ACC112 (cell line): ENCODE results near the gene TANGO2.

Experiments
- H2AFZ ChIP-seq: fragments of 200-600 bp; sonication (generic); one replicate; pipeline ENCODE4 v1.6.0; 2017; ENCODE audit warnings: antibody characterized with exemption, low read length; ENCODE audit not compliant: unreplicated experiment
- H3K27ac ChIP-seq: fragments of 200-600 bp; sonication (generic); 2 replicates; pipeline ENCODE4 v1.5.1; 2014; ENCODE audit warnings: low read depth, mild to moderate bottlenecking, antibody characterized with exemption, low read length, moderate library complexity
- H3K27me3 ChIP-seq: fragments of 200-600 bp; sonication (generic); 2 replicates; pipeline ENCODE4 v1.6.1; 2014; ENCODE audit warnings: mild to moderate bottlenecking, antibody characterized with exemption, low read length, moderate library complexity, mixed read lengths; ENCODE audit not compliant: insufficient read depth
- H3K36me3 ChIP-seq: fragments of 200-600 bp; sonication (generic); 2 replicates; pipeline ENCODE4 v1.6.1; 2016; ENCODE audit warnings: mild to moderate bottlenecking, antibody characterized with exemption, low read length, moderate library complexity, mixed read lengths; ENCODE audit not compliant: insufficient read depth
- H3K4me1 ChIP-seq: fragments of 200-600 bp; sonication (generic); one replicate; pipeline ENCODE4 v1.6.1; 2016; ENCODE audit warnings: low read length, mixed read lengths; ENCODE audit not compliant: insufficient read depth, unreplicated experiment, control insufficient read depth
- H3K4me3 ChIP-seq: fragments of 200-600 bp; sonication (generic); 2 replicates; pipeline ENCODE4 v1.5.1; 2014; ENCODE audit warnings: mild to moderate bottlenecking, low read depth, low read length
- H3K79me2 ChIP-seq: fragments of 200-600 bp; sonication (generic); one replicate; pipeline ENCODE4 v1.6.0; 2016; ENCODE audit warnings: low read length; ENCODE audit not compliant: control insufficient read depth, unreplicated experiment, insufficient read depth

The TANGO2 gene

GRCh38 chr22:19998232-19998951, 22.5 kb upstream of the TANGO2 start:
- Histone ChIP-seq H3K4me1 (peaks cover 20% of the 10 kb centered on the region), H3K27me3 (no peaks in the 10 kb centered on the region), H3K36me3 (no peaks in the 10 kb centered on the region), H3K4me3 (no peak overlapping the region), H3K27ac (no peak overlapping the region), H3K79me2 (no peaks in the 10 kb centered on the region), H2AFZ (no peak overlapping the region)

- H3K79me2 ChIP-seq, result no peaks in the 10 kb centered on the region
- no peak overlapping the region for H3K4me3 ChIP-seq
- H3K27me3 ChIP-seq, result no peaks in the 10 kb centered on the region
- no peaks in the 10 kb centered on the region for H3K36me3 ChIP-seq
- H3K27ac ChIP-seq, result no peak overlapping the region
- no peak overlapping the region for H2AFZ ChIP-seq
- H3K4me1 ChIP-seq, result peaks cover 20% of the 10 kb centered on the region
Measured at GRCh38 chr22:19998991-19999820, 21.7 kb upstream of the TANGO2 start.

- H3K27me3 ChIP-seq, result no peaks in the 10 kb centered on the region
- no peak overlapping the region for H2AFZ ChIP-seq
- peaks cover 12% of the 10 kb centered on the region for H3K4me1 ChIP-seq
- H3K36me3 ChIP-seq, result no peaks in the 10 kb centered on the region
- H3K4me3 ChIP-seq, result no peak overlapping the region
- no peak overlapping the region for H3K27ac ChIP-seq
- H3K79me2 ChIP-seq, result no peaks in the 10 kb centered on the region
Measured at GRCh38 chr22:20000246-20001081, 20.4 kb upstream of the TANGO2 start.

GRCh38 chr22:20001082-20001638, 19.8 kb upstream of the TANGO2 start:
- no peaks in the 10 kb centered on the region for H3K79me2 ChIP-seq
- H3K27ac ChIP-seq, result no peak overlapping the region
- H3K36me3 ChIP-seq, result no peaks in the 10 kb centered on the region
- no peak overlapping the region for H3K4me3 ChIP-seq
- H3K27me3 ChIP-seq, result no peaks in the 10 kb centered on the region
- H3K4me1 ChIP-seq, result peaks cover 5% of the 10 kb centered on the region
- no peak overlapping the region for H2AFZ ChIP-seq

- Histone ChIP-seq H3K79me2 (no peaks in the 10 kb centered on the region), H3K4me1 (no peaks in the 10 kb centered on the region), H2AFZ (no peak overlapping the region), H3K27me3 (no peaks in the 10 kb centered on the region), H3K36me3 (no peaks in the 10 kb centered on the region), H3K27ac (no peak overlapping the region), H3K4me3 (no peak overlapping the region)
Measured at GRCh38 chr22:20002128-20002527, 18.8 kb upstream of the TANGO2 start.

GRCh38 chr22:20002636-20003035, 18.3 kb upstream of the TANGO2 start:
- Histone ChIP-seq H3K4me1 (no peaks in the 10 kb centered on the region), H3K27me3 (no peaks in the 10 kb centered on the region), H3K36me3 (no peaks in the 10 kb centered on the region), H3K79me2 (no peaks in the 10 kb centered on the region), H3K4me3 (no peak overlapping the region), H2AFZ (no peak overlapping the region), H3K27ac (no peak overlapping the region)

- no peak overlapping the region for H3K4me3 ChIP-seq
- no peak overlapping the region for H2AFZ ChIP-seq
- no peaks in the 10 kb centered on the region for H3K27me3 ChIP-seq
- H3K79me2 ChIP-seq, result no peaks in the 10 kb centered on the region
- no peaks in the 10 kb centered on the region for H3K36me3 ChIP-seq
- H3K27ac ChIP-seq, result no peak overlapping the region
- no peaks in the 10 kb centered on the region for H3K4me1 ChIP-seq
Measured at GRCh38 chr22:20003304-20003703, 17.6 kb upstream of the TANGO2 start.

- Histone ChIP-seq H3K27me3 (no peaks in the 10 kb centered on the region), H2AFZ (no peak overlapping the region), H3K36me3 (no peaks in the 10 kb centered on the region), H3K4me1 (no peaks in the 10 kb centered on the region), H3K4me3 (no peak overlapping the region), H3K79me2 (no peaks in the 10 kb centered on the region), H3K27ac (no peak overlapping the region)
Measured at GRCh38 chr22:20004464-20004863, 16.4 kb upstream of the TANGO2 start.

GRCh38 chr22:20008221-20008995, 12.5 kb upstream of the TANGO2 start:
- Histone ChIP-seq H3K4me1 (no peaks in the 10 kb centered on the region), H3K36me3 (no peaks in the 10 kb centered on the region), H3K4me3 (no peak overlapping the region), H3K27ac (no peak overlapping the region), H2AFZ (no peak overlapping the region), H3K79me2 (no peaks in the 10 kb centered on the region), H3K27me3 (no peaks in the 10 kb centered on the region)

GRCh38 chr22:20009018-20009491, 11.9 kb upstream of the TANGO2 start:
- Histone ChIP-seq H3K4me1 (no peaks in the 10 kb centered on the region), H3K27ac (no peak overlapping the region), H3K36me3 (no peaks in the 10 kb centered on the region), H2AFZ (no peak overlapping the region), H3K79me2 (no peaks in the 10 kb centered on the region), H3K4me3 (no peak overlapping the region), H3K27me3 (no peaks in the 10 kb centered on the region)
